Measurements from ENCODE around the gene ST8SIA5.

ST8SIA5 gene

DNA sequence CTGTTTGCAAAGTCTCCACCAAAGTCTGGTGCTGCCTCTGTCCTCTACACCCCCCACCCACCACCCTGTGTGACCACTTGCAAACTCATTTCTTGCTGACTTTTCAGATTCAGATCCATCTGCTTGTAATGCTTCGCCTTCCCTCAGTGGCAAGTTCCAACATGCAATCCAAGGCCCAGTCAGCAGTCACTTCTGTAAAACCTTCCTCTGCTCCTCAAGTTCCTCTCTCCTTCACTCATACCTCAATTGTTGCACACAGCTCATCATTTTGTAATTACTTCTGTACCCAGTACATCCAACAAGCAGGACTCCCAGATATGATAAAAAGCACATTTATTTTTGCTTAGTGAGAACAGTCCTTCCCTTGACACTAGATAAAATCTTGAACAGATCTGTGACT is 93.3 kb downstream of the ST8SIA5 start:
- no peak for DNase-seq

DNA sequence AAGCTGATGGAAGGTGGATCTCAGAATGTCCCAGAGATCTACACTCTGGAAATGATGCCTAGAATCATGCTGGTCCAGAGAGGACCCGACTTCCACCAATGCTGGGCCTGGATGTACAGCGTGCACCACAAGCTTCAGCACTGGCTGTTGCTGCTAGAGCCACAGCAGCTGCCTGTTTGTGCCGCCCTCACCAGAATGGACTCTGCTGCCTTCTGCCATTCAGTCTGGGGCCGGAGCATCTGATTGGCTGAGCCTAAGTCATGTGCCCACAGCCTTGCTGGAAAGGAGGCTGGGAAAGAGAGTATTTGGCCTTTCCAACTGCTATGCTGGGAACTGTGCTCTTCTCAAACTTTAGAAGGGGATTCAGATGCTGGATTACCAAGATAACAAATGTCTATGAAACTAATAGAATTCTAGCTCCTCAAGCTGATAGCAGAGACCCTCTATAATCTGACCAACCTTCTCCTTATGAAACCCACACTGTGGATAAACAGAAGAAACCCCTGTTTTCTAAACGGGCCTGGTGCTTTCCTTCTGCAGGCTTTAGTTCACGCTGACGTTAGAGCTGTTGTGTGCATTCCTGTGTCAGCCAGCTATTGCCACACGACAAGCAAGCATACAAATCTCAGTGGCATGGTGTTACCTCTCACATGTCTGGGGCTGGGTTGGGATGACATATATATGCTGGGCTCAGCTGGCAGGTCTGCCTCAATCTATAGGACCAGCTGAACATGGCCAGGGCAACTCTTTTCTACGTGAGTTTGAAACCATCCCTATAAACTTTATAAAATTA is 95.7 kb downstream of the ST8SIA5 start:
- no peak for DNase-seq

DNA sequence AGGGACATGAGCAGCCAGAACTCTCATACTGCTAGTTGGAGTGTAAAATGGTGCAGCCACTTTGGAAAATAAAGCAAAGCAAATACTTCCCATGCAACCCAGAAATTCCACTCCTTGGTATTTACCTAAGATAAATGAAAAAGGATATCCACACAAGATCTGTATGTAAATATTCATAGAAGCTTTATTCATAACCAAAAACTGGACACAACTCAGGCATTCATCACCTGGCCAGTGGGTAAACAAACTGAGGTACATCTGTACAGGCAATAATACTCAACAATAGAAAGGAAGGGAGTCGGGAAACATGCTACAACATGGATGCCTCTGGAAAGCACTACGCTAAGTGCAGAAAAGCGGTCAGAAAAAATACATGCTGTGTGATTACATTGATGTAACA is 97.4 kb downstream of the ST8SIA5 start:
- no peak for DNase-seq

DNA sequence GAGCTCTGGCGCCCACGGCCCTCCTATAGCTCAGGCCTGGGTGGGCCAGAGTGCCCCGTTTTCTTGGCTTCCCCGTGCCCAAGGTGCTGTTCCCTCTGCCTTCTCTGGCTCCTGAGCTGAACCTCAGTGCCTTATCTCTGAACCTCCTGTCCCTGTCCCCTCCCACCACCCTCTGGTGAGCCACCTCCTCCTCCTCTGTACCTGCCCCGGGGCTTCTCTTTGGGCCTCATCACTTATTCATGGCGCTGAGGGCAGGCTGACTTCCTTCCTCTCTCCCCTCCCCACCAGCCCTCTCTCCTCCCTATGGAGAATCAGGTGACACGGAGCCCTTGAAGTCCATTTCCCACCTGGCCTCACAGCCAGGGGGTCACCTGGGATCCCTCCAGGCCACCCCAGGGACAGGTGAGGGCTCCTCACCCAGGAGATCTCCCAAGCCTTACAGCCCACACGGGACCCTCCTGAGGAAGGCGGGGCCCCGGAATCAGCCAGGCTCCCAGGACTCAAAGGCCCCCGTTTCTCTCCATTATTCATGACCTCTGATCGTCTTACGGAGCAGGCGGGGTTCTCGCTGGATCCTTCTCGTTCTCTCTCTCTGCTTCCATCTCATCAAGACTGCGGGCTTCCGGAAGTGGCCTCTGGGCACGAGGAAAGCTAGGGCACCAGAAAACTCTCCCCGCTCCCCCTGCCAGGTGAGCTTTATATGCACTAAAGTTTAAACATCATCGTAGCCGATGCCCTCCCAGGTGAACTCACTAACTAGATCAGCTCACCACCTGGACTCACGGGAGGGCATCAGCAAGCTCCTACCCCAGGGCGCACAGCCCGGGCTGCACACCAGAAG is 99.5 kb downstream of the ST8SIA5 start, which contains the start of gene LOXHD1:
Gene LOXHD1, minus strand, starts transcription at position 106 of the 841 bp plus-strand sequence. CDS start 187 bp downstream, outside the sequence.
- no peak for DNase-seq

DNA sequence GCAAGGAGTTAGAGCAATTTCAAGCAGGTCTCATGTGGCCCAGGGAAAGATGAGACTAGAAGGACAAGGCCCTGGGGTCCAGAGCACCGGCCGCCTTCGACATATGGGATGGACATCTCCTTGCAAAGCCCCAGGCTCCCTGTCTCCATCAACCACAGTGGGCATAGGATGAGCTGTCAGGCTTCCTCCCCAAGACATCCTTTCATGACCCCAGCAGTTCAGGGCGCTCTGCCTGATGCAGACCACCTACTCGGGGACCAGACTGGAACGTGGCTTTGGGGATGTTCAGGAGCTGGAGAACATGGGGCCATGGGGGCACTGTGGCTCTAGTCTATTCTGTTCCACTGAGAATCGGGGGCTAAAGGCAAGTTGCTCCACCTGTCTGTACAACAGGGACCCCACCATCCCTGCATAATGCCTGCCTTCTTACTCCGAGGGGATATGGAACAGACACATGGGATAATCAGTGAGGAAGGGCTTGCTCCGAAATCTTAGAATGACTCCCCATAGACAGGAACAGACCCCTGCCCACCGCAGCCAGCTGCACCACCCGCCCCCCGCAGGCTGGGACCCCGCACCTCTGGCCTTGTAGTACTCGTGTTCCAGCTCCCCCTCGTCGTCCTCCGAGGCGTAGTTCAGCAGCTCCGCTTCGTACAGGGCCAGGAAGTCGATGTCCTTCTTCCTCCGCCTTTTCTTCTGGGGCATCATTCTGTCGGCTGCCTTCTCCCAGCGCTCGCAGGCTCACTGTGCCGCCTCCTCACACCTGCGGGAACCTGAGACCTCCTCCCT is 100.3 kb downstream of the ST8SIA5 start:
- no peak for DNase-seq

DNA sequence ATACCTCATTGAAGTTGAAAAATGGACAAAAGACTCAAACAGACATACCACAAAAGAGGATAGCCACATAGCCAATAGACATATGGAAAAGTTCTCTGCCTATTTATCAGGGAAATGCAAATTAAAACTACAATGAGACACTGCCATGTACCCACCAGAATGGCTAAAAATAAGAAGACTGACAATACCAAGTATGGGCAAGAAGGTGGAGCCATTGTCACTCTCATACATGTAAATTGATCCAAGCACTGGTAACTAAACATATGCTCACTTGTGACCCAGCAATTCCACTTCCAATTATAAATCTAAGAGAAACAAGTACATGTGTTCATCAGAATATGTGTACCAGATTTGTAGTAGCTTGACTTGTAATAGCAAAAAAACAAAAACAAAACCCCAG is 104.5 kb downstream of the ST8SIA5 start:
- no peak for DNase-seq

DNA sequence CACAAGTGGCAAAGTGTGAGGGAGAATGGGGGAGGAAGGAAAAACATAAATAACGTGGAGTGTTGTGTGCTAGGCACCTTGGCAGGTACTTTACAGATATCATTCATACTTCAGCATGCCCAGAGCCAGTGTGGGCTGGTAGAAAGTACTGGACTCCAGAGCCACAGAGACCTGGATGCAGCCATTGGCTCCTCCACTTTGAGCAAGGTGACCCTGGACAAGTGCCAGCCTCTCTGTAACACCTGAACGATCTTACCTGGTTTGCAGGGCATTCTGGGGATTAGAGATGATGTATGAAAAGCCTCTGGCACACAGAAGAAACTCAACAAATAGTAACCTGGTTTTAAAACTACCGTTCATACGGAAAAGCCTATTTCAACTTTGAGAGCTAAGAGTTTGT is 106.2 kb downstream of the ST8SIA5 start:
- DNase-seq = no peak

DNA sequence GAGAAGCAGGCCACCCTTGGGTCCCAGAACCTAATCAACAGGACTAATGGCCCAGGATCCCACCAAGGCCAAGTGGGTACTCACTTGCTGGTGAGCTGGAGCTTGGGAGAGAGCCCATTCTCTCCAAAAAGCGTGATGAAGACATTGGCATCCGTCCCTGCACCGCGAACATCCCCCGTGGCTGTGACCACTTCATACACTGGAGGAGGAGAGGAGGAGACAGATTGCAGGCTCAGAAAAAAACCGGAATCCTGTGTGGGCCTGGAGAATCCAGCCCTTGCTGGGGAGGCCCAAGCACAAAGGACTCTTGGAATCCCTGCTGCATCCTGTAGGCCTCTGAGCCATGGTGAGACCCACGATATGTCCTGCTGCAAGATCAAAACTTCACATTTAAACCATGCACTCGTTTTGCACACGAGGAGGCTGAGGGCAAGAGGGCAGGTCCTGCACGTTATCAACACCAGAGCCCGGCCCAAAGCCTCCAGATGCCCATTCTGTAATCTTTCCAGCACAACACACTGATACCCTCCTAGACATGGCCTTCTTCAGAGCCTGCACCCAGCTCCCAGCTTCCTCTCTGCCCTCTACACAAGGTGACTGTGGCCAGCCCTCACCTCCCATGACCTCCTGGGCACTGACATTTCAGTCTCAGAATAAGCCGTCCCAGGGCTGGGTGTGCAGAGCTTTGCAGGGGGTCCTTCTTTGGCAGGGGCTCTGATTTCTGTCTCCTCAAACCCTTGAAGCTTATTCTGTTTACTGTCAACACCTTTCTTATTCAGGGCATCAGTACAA is 107.6 kb downstream of the ST8SIA5 start:
- DNase-seq = no peak

DNA sequence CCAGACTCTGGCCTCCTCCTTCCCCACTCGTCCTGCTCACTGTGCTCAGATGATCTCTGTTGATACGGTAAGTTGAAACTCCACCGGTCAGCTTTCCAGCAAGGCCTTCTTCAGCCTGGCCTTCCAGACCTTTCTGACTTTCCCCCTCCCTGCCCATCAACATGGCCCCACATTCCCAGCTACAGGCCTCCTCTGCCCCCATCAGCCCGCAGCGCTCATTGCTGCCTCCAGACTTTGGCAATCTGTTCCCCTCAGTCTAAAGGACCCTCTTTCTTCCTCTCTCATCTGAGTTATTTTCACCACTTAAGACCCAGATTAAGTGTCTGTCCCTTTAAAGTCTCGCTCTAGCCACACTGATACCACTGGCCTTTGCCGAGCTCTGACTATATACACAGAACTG is 110.4 kb downstream of the ST8SIA5 start:
- DNase-seq = no peak

DNA sequence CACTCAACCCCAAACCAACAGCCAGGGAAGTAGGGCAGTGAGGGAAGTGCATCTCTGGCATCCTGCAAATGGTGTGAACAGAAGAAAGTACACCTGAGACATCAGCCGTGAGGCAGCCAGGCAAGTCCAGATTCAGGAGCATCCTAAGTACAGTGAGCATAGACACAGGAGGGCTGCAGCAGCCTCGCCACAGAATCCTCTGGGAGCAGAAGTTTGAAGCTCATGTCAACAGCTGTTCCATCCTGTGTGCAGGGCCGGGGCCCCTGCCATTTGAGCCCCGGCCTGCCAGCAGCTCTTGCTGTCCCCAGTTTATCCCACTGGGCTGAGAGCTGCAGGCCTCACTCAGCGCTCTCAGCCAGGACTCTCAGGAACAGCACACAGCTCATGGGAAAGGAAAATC is 114.3 kb downstream of the ST8SIA5 start:
- DNase-seq = no peak

DNA sequence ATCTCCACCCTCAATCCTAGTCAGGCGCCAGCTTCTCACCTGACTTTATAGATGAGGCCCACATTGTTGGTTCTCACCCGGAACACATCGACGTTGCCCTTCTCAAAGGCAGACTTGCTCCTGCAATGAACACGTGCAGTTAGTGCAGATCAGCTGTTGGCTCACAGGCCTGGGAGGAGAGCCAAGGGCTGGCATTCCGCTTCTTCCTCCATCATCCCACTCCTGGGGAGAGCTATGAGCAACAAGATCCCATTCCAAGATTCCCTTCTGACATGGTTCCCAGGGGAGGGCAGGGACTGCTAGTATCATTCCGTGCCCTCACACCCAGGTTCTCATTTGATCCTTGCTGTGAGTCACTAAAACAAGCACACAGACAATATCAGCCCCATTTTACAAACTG is 114.9 kb downstream of the ST8SIA5 start:
- DNase-seq = no peak

DNA sequence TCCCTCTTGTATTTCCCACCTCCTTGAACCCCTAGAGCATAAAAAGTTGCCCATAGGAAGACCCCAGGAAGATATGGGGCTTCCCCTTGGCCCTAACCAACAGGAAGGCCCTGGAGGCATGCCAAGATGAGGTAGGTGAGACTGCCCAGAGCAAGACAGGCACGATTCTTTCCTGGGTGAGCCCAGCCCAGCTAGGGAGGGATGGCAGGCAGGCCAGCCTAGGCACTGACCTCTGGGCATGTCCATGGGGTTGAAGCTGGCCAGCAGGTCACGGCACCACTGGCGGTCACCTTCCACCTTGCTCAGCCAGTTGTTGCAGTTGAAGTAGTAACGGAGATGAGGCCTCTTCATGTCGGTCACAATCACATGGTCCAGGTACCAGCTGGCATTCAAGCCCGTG is 117.5 kb downstream of the ST8SIA5 start:
- DNase-seq = no peak

DNA sequence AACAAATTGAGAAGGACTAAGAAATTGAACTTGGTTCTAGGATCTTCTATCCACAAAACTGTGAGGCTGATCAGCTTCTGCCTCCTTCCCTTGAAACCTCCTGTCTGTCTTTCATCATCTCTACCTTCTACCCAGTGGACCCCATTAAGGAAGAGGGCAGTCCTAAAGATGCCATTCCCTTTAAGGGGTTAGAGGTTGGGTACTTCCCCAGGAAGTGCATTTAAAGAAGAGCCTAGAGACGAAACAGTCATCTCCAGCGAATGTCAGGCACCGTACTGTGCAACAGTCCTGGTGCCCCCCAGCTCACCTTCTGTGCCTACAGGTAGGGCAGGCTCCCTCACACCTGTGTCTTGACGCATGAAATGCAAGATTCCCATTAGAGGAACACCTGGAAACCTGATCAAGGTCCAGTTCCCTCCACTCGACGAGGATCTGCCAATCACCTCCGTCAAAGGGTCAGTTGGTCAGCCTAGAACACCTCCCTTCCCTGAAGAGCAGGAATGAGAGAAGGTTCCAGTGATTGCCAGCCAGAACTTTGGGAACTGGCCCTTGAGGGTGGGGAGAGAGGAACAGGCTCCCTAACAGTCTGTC is 120.7 kb downstream of the ST8SIA5 start:
- DNase-seq = no peak

DNA sequence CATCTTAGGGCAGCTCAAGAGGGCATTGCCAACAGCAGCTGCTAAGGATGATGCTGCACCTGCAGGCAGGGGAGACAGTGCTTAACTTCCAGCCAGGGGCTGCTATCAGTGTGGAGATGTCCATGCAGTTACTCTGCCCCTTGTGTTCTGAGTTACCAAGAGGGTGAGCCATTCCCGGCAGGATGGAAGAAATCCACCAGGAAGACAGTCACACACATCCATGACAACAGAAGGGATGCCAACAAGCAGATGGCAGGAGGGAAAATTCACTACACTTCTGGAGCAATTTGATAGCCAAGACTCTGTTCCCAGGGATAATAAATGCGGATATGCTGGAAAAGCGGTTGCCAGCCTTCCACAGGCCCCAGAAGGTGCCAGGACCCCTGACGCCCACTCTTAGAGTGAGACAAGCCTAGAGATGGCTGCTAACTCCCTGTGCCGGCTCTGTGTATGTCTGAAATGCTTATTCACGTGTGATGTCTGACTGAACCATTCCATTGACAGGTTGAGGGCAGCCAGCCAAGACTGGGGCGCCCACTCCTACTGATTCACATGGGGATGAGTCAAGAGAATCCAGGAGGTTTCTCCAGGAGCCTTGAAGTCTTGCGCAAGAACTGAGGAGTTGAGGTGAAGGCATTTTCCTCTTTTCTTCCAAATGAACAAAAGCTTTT is 124.3 kb downstream of the ST8SIA5 start:
- no peak for DNase-seq

DNA sequence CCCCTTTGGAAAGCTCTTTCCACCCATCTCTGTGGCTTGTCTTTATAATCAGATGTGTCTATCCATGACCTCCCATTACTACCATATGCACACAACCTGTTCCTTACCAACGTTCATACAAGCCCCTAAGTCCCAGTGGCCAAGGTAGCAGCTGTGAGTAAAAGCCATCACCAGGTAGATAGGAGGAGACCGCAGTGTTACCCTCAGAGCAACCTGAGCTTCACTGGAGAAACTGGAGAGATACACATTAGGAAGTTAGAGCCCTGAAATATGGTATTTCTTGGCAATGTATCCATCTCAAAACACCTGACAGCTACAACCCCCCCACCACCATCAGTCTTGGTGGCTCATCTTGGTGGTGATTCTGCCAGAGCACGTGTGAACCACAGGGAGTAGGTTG is 125.9 kb downstream of the ST8SIA5 start:
- DNase-seq = no peak

DNA sequence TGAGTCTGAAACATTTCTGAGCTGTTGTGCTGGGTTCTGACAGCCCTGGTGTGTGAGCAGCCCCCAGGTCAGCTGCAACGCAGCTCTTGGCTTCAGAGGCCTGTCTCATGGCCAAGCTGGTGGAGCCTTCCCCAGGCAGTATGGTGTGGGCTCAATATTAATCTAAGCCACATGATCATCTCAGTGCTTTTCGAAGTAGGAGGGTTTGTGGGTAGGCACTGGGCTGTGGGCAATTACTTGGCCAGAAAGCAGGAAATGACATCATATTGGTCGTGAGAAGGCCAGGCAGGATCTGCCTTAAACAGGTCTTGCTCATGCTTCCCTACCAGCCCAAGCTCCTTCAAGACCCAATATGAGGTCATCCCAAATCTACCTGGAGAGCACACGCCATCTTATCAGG is 126.7 kb downstream of the ST8SIA5 start:
- no peak for DNase-seq

DNA sequence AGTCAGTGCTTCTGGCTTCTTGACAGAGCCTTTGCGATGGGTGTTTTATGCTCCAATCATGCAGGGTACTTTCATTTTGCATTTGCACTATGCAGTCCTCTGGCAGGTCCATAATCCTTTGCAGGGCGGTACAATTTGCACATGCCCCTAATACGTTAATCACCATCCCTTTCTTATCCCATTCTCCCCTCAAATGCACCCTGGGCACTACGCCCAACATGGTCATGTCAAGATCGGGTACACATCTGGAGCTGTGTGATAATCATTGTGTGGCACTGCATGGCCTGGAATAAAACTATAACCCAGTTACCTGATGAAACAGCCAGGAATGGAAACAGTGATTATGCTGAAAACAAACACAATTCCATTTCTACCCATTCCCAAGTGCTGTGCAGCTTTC is 127.5 kb downstream of the ST8SIA5 start:
- no peak for DNase-seq

DNA sequence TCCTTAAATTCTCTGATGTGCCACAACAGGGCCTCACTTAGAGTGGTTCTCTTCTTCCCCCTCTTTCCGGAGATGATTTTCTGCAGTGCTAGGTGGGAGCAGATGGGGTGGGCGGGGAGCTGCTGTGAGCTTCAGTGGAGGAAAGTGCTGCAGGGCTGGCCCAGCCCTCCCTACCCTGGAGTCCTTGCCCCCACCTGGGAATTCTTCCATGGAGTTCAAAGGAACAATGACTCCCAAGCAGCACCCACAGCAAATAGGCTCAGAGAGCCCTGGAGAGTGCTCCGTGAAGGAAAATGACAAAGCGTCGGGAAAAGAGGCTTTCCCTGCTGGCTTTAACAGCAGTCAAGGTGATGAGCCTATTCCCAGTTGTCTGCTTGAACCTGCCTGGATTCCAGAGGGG is 128.6 kb downstream of the ST8SIA5 start:
- no peak for DNase-seq

DNA sequence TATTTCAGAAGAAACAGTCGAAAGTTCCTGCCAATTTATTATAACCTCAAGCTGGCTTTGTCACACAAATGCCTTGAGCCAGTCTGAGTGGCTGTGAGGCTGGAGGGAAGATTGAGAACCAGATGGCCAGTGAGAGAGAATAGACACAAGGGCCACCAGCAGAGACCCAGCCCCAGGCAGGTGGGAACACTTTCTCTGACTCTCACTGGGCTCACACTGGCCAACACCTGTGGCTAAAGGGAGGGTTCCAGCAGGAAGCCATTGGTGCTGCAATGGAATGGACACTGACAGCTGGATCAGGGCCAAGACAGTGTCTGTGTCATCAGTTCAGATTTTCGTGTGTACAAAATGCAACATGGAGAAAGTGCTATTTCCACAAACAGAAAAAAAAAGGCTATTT is 129.7 kb downstream of the ST8SIA5 start:
- no peak for DNase-seq

DNA sequence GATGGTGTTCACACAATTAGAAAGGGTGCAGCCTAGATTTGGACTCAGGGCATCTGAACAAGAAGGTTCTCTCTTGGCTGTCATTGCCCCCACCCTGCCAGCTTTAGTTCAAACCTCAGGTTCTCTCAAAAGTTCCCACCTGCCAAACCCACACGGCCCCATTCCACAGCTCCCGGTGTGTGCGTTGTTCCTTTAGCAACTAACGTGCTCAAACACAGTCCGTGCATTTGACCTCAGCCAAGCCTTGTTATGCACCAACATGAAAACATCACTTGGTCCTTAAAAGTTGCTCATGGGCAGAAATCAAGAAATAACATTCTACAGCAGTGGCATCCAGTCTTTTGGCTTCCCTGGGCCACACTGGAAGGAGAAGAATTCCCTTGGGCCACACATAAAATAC is 131.8 kb downstream of the ST8SIA5 start:
- no peak for DNase-seq

DNA sequence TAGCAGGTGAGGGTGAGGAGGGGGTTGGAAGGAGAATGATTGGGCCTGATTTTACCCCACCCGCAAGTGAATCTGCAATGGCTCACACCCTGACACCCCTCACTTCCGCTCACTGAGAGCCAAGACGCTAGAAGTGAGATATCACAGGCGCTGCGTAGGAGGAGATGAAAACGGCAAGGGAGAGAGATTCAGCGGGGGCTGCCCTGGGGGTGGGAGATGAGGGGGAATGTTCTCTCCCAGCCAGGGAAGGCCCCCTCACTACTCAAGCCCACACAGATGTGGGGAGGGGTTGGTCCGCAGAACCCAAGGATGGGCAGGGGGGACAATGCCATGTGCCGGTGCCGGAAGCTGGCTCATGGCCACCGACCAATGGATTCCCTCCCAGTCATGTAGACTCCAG is 132.7 kb downstream of the ST8SIA5 start:
- DNase-seq = no peak

DNA sequence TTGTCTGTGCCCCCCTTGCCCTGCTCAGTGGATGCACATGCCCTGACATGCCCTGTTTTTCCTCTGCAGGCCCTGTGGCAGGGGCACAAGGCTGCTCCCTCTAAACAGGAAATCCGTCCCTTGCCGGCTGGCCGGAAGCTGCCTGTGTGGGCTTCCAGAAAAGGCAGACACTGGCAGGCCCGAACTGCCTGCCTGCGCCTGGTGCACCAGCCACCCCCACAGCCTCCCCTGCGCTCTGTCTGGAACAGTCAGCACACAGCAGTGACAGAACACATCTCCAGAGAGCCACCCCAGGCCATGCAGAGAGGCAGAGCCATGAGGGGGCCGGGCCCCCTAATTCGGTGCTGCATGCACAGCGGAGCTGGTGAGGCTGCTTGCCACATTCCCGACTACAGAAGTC is 133.3 kb downstream of the ST8SIA5 start:
- DNase-seq = no peak
